HEK293 (cell line): ENCODE measurements around the gene SYT5.
A peak's percentile ranks its signal among the peaks of the same experiment; 100 is the strongest.

ENCODE experiments used
- CTCF ChIA-PET: fragments of 350-600 bp; formaldehyde crosslinking; extraction: SDS; loops from one replicate; lab custom pipeline; 2021; ENCODE audit warnings: antibody characterized with exemption; lab: Yijun Ruan, JAX
- POLR2A ChIA-PET: fragments of 300-600 bp; formaldehyde crosslinking; extraction: SDS; loops from one replicate; lab custom pipeline; 2020; ENCODE audit warnings: antibody characterized with exemption, inconsistent platforms; lab: Yijun Ruan, JAX
- H3K27ac ChIP-seq: fragments of 200-500 bp; sonication (Bioruptor generic); 2 replicates; pipeline ENCODE4 v1.5.1; 2014; ENCODE audit warnings: low read depth, low read length, control low read depth, inconsistent platforms; ENCODE audit errors: extremely low read depth
- H3K36me3 ChIP-seq, 2 experiments: fragments of 200-500 bp in 1 of 2; sonication (Bioruptor generic) in 1 of 2; 1 replicate in 1 of 2; 2 replicates in 1 of 2; pipeline ENCODE4 v1.5.1; 2014 to 2017; ENCODE audit warnings: inconsistent platforms in 2 of 2, low read length in 2 of 2; ENCODE audit not compliant: control insufficient read depth in 2 of 2, insufficient read depth in 1 of 2
- H3K4me1 ChIP-seq: fragments of 200-500 bp; sonication (Bioruptor generic); 2 replicates; pipeline ENCODE4 v1.5.1; 2014; ENCODE audit warnings: mild to moderate bottlenecking, low read length, inconsistent platforms; ENCODE audit not compliant: control insufficient read depth, insufficient read depth
- H3K4me3 ChIP-seq: 2 replicates; pipeline ENCODE4 v1.5.1; 2011; ENCODE audit warnings: low read depth, mild to moderate bottlenecking, control low read depth, low read length, moderate library complexity
- H3K9me3 ChIP-seq: fragments of 200-500 bp; sonication (Bioruptor generic); 2 replicates; pipeline ENCODE4 v1.5.1; 2014; ENCODE audit warnings: low read depth, low read length, inconsistent platforms; ENCODE audit not compliant: control insufficient read depth, insufficient read depth
- BCL11A ChIP-seq: fragments of 450-650 bp; formaldehyde crosslinking; IDR thresholded peaks from 2 replicates; pipeline ENCODE4 v1.5.1; 2016; ENCODE audit warnings: low read depth, missing biosample characterization, missing genetic modification characterization
- KLF17 ChIP-seq: fragments of 450-650 bp; formaldehyde crosslinking; IDR thresholded peaks from 2 replicates; pipeline ENCODE4 v1.5.1; 2016; ENCODE audit warnings: missing biosample characterization, missing genetic modification characterization
- PRDM4 ChIP-seq: fragments of 450-650 bp; formaldehyde crosslinking; IDR thresholded peaks from 2 replicates; pipeline ENCODE4 v1.5.1; 2017; ENCODE audit warnings: missing biosample characterization, missing genetic modification characterization
- SP2 ChIP-seq: fragments of 450-650 bp; formaldehyde crosslinking; IDR thresholded peaks from 2 replicates; pipeline ENCODE4 v1.5.1; 2016; ENCODE audit warnings: missing biosample characterization, missing genetic modification characterization
- TCF7L2 ChIP-seq: IDR thresholded peaks from 2 replicates; pipeline ENCODE4 v1.6.1; 2011; ENCODE audit warnings: low read depth, mild to moderate bottlenecking, inconsistent platforms, low read length, moderate library complexity, borderline replicate concordance
- ZBTB17 ChIP-seq: fragments of 450-650 bp; formaldehyde crosslinking; IDR thresholded peaks from 2 replicates; pipeline ENCODE4 v1.5.1; 2016; ENCODE audit warnings: missing biosample characterization, missing genetic modification characterization
- ZBTB7A ChIP-seq: fragments of 450-650 bp; formaldehyde crosslinking; IDR thresholded peaks from 2 replicates; pipeline ENCODE4 v1.5.1; 2016; ENCODE audit warnings: low read depth, missing biosample characterization, missing genetic modification characterization
- ZEB2 ChIP-seq: fragments of 450-650 bp; formaldehyde crosslinking; IDR thresholded peaks from 2 replicates; pipeline ENCODE4 v1.5.1; 2016; ENCODE audit warnings: missing biosample characterization, missing genetic modification characterization
- ZIC2 ChIP-seq: fragments of 450-650 bp; formaldehyde crosslinking; IDR thresholded peaks from 2 replicates; pipeline ENCODE4 v1.5.1; 2016; ENCODE audit warnings: missing biosample characterization, missing genetic modification characterization
- ZNF148 ChIP-seq: fragments of 450-650 bp; formaldehyde crosslinking; IDR thresholded peaks from 2 replicates; pipeline ENCODE4 v1.5.0; 2017; ENCODE audit warnings: missing biosample characterization, missing genetic modification characterization, borderline replicate concordance
- ZNF274 ChIP-seq, 2 experiments: fragments of 200-500 bp in 1 of 2; fragments of 450-650 bp in 1 of 2; sonication (Bioruptor generic) in 1 of 2; formaldehyde crosslinking in 1 of 2; IDR thresholded peaks; 2 replicates each; pipeline versions ENCODE4 v1.5.1 to v1.6.1; 2014 to 2016; ENCODE audit warnings: borderline replicate concordance in 1 of 2, inconsistent platforms in 1 of 2, low read length in 1 of 2, missing biosample characterization in 1 of 2, missing genetic modification characterization in 1 of 2
- ZNF362 ChIP-seq: fragments of 450-650 bp; formaldehyde crosslinking; IDR thresholded peaks from 2 replicates; pipeline ENCODE4 v1.5.1; 2016; ENCODE audit warnings: missing biosample characterization, missing genetic modification characterization
- ZNF394 ChIP-seq: fragments of 450-650 bp; formaldehyde crosslinking; IDR thresholded peaks from 2 replicates; pipeline ENCODE4 v1.5.1; 2016; ENCODE audit warnings: missing biosample characterization, missing genetic modification characterization, mild to moderate bottlenecking, moderate library complexity, borderline replicate concordance
- ZNF658 ChIP-seq: fragments of 450-650 bp; formaldehyde crosslinking; IDR thresholded peaks from 2 replicates; pipeline ENCODE4; 2016; ENCODE audit warnings: missing biosample characterization, missing genetic modification characterization
- TF ChIP-seq, protein P1 (sequence below): fragments of 450-650 bp; formaldehyde crosslinking; IDR thresholded peaks from 2 replicates; pipeline ENCODE4 v1.5.1; 2016; ENCODE audit warnings: missing biosample characterization, missing genetic modification characterization, borderline replicate concordance
- TF ChIP-seq, protein P2 (sequence below): fragments of 450-650 bp; formaldehyde crosslinking; IDR thresholded peaks from 2 replicates; pipeline ENCODE4 v1.5.1; 2016; ENCODE audit warnings: missing biosample characterization, missing genetic modification characterization
- TF ChIP-seq, protein P3 (sequence below): fragments of 450-650 bp; formaldehyde crosslinking; IDR thresholded peaks from 2 replicates; pipeline ENCODE4 v1.5.1; 2016; ENCODE audit warnings: missing biosample characterization, missing genetic modification characterization

SYT5 gene

GRCh38 chr19:55209693-55210472, 29.8 kb upstream of the SYT5 start:
- POLR2A ChIA-PET: interaction anchor here (0.7 to 1.6 kb wide), 3 partner anchors 41 to 198 kb away, joined by 3 read pairs; partner anchors contain the start of gene UBE2S
- Histone ChIP-seq H3K4me1 (peaks cover 13% of the 10 kb centered on the region), H3K4me3 (no peak overlapping the region), H3K27ac (peak overlapping the region; percentile 22; the same call in 1 of the 2 replicates), H3K36me3 (no peaks in the 10 kb centered on the region), H3K9me3 (no peaks in the 10 kb centered on the region; the same call in 1 of the 2 replicates)
- CTCF ChIA-PET: interaction anchor here (0.6 to 0.8 kb wide), 6 partner anchors 10 to 145 kb away, joined by 3 read pairs; no protein-coding TSS in a partner anchor
- TF ChIP-seq ZIC2 (tag by site-specific recombination): no peak
- TF ChIP-seq SP2 (tag by site-specific recombination): no peak
- no peak for TF ChIP-seq ZNF362
- TF ChIP-seq ZNF394: no peak
- no peak for TF ChIP-seq ZNF148 (tag by site-specific recombination)
- TF ChIP-seq, protein P1, sequence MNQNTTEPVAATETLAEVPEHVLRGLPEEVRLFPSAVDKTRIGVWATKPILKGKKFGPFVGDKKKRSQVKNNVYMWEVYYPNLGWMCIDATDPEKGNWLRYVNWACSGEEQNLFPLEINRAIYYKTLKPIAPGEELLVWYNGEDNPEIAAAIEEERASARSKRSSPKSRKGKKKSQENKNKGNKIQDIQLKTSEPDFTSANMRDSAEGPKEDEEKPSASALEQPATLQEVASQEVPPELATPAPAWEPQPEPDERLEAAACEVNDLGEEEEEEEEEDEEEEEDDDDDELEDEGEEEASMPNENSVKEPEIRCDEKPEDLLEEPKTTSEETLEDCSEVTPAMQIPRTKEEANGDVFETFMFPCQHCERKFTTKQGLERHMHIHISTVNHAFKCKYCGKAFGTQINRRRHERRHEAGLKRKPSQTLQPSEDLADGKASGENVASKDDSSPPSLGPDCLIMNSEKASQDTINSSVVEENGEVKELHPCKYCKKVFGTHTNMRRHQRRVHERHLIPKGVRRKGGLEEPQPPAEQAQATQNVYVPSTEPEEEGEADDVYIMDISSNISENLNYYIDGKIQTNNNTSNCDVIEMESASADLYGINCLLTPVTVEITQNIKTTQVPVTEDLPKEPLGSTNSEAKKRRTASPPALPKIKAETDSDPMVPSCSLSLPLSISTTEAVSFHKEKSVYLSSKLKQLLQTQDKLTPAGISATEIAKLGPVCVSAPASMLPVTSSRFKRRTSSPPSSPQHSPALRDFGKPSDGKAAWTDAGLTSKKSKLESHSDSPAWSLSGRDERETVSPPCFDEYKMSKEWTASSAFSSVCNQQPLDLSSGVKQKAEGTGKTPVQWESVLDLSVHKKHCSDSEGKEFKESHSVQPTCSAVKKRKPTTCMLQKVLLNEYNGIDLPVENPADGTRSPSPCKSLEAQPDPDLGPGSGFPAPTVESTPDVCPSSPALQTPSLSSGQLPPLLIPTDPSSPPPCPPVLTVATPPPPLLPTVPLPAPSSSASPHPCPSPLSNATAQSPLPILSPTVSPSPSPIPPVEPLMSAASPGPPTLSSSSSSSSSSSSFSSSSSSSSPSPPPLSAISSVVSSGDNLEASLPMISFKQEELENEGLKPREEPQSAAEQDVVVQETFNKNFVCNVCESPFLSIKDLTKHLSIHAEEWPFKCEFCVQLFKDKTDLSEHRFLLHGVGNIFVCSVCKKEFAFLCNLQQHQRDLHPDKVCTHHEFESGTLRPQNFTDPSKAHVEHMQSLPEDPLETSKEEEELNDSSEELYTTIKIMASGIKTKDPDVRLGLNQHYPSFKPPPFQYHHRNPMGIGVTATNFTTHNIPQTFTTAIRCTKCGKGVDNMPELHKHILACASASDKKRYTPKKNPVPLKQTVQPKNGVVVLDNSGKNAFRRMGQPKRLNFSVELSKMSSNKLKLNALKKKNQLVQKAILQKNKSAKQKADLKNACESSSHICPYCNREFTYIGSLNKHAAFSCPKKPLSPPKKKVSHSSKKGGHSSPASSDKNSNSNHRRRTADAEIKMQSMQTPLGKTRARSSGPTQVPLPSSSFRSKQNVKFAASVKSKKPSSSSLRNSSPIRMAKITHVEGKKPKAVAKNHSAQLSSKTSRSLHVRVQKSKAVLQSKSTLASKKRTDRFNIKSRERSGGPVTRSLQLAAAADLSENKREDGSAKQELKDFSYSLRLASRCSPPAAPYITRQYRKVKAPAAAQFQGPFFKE (tag by site-specific recombination): no peak
- TF ChIP-seq TCF7L2: no peak
- peak; percentile 45 for TF ChIP-seq ZBTB17 (tag by site-specific recombination)
- no peak for TF ChIP-seq ZBTB7A (tag by site-specific recombination)
- TF ChIP-seq ZNF658 (tag by site-specific recombination): no peak
- no peak for TF ChIP-seq PRDM4
- TF ChIP-seq, protein P2, sequence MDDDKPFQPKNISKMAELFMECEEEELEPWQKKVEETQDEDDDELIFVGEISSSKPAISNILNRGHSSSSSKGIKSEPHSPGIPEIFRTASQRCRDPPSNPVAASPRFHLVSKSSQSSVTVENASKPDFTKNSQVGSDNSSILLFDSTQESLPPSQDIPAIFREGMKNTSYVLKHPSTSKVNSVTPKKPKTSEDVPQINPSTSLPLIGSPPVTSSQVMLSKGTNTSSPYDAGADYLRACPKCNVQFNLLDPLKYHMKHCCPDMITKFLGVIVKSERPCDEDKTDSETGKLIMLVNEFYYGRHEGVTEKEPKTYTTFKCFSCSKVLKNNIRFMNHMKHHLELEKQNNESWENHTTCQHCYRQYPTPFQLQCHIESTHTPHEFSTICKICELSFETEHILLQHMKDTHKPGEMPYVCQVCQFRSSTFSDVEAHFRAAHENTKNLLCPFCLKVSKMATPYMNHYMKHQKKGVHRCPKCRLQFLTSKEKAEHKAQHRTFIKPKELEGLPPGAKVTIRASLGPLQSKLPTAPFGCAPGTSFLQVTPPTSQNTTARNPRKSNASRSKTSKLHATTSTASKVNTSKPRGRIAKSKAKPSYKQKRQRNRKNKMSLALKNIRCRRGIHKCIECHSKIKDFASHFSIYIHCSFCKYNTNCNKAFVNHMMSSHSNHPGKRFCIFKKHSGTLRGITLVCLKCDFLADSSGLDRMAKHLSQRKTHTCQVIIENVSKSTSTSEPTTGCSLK: no peak
- no peak for TF ChIP-seq ZNF274 (IDR thresholded peaks at IDR 0.05; ENCODE audit: low read length)
- TF ChIP-seq ZNF274 (tag by site-specific recombination; IDR thresholded peaks at IDR 0.05; ENCODE audit: borderline replicate concordance): no peak
- TF ChIP-seq BCL11A (tag by site-specific recombination): no peak
- TF ChIP-seq KLF17 (tag by site-specific recombination): 0 out of 2 replicates have a peak, but pooled peaks have one; percentile 13
- peak; percentile 65; the same call in 1 of the 2 replicates for TF ChIP-seq ZEB2
- TF ChIP-seq, protein P3, sequence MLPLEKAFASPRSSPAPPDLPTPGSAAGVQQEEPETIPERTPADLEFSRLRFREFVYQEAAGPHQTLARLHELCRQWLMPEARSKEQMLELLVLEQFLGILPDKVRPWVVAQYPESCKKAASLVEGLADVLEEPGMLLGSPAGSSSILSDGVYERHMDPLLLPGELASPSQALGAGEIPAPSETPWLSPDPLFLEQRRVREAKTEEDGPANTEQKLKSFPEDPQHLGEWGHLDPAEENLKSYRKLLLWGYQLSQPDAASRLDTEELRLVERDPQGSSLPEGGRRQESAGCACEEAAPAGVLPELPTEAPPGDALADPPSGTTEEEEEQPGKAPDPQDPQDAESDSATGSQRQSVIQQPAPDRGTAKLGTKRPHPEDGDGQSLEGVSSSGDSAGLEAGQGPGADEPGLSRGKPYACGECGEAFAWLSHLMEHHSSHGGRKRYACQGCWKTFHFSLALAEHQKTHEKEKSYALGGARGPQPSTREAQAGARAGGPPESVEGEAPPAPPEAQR (tag by site-specific recombination): no peak
